Endothelial cell of umbilical vein (primary cell): ENCODE results near the gene CTNNA2.

ENCODE experiments used
- CTCF ChIP-seq, 2 donors: IDR thresholded peaks; 1 replicate in 1 of 2; 2 replicates in 1 of 2; pipeline ENCODE4 v1.5.1; 2011; ENCODE audit warnings: low read length in 2 of 2, mild to moderate bottlenecking in 2 of 2, moderate library complexity in 2 of 2, control low read depth in 1 of 2, inconsistent platforms in 1 of 2, low read depth in 1 of 2; ENCODE audit not compliant: insufficient read depth in 1 of 2; ENCODE audit errors: extremely low read depth in 1 of 2
- EZH2 ChIP-seq: IDR thresholded peaks from 2 replicates; pipeline ENCODE4 v1.6.1; 2012; ENCODE audit warnings: borderline replicate concordance, low read depth, mild to moderate bottlenecking, moderate library complexity, low read length, inconsistent platforms; ENCODE audit not compliant: severe bottlenecking
- JUN ChIP-seq: IDR thresholded peaks from 2 replicates; pipeline ENCODE4 v1.6.1; 2011; ENCODE audit warnings: borderline replicate concordance, low read depth; ENCODE audit not compliant: insufficient read length, insufficient read depth
- MAX ChIP-seq: IDR thresholded peaks from 2 replicates; pipeline ENCODE4 v1.6.1; 2011; ENCODE audit not compliant: insufficient read depth, insufficient read length
- POLR2A ChIP-seq: IDR thresholded peaks from 2 replicates; pipeline ENCODE4 v1.6.1; 2012; ENCODE audit warnings: low read depth, mild to moderate bottlenecking, control low read depth, low read length
- POLR2AphosphoS5 ChIP-seq: IDR thresholded peaks from 2 replicates; pipeline ENCODE4 v1.6.1; 2012; ENCODE audit warnings: low read depth, mild to moderate bottlenecking, control low read depth, low read length, moderate library complexity; ENCODE audit not compliant: insufficient read depth

GRCh38 chr2:80059447-80059846 is 546.6 kb downstream of the CTNNA2 start:
- no peak for TF ChIP-seq POLR2A
- no peak for TF ChIP-seq CTCF (IDR thresholded peaks at IDR 0.05; ENCODE audit: extremely low read depth in 1 of 2, insufficient read depth in 1 of 2, low read depth in 1 of 2, low read length in 2 of 2)
- TF ChIP-seq POLR2AphosphoS5, result no peak
- TF ChIP-seq EZH2, result no peak
- no peak for TF ChIP-seq MAX
- TF ChIP-seq JUN, result no peak
